Measurements from ENCODE around the gene CD177.
"Not testable (repeated sequence)": the region's sequence is repeated elsewhere in the genome, so short reads cannot be mapped to it uniquely, and the experiment has no call there.

Gene CD177, protein sequence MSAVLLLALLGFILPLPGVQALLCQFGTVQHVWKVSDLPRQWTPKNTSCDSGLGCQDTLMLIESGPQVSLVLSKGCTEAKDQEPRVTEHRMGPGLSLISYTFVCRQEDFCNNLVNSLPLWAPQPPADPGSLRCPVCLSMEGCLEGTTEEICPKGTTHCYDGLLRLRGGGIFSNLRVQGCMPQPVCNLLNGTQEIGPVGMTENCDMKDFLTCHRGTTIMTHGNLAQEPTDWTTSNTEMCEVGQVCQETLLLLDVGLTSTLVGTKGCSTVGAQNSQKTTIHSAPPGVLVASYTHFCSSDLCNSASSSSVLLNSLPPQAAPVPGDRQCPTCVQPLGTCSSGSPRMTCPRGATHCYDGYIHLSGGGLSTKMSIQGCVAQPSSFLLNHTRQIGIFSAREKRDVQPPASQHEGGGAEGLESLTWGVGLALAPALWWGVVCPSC

DNA sequence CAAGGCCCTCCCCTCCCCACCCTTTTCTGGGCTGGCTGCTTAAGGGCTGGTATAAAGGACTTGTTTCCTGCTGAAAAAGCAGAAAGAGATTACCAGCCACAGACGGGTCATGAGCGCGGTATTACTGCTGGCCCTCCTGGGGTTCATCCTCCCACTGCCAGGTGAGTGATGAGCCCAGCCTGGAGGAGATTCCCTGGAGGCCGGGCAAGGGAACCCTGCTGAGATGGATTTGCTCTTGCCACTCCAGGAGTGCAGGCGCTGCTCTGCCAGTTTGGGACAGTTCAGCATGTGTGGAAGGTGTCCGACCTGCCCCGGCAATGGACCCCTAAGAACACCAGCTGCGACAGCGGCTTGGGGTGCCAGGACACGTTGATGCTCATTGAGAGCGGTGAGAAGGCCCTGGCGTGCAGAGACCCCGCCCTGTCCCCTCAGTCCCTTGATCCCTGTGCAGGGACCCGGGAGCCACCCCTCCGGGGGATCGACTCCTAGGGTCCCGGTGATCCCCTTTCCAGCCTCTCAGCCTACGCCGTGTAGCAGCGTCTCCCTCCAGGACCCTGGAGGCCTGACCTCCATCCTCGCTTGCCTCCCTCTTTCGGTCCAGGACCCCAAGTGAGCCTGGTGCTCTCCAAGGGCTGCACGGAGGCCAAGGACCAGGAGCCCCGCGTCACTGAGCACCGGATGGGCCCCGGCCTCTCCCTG, at the start of gene CD177:
Gene CD177, plus strand, starts transcription at position 81 of the 699 bp plus-strand sequence. Its CDS starts 29 bp downstream, at position 110.
- no peak for DNase-seq

DNA sequence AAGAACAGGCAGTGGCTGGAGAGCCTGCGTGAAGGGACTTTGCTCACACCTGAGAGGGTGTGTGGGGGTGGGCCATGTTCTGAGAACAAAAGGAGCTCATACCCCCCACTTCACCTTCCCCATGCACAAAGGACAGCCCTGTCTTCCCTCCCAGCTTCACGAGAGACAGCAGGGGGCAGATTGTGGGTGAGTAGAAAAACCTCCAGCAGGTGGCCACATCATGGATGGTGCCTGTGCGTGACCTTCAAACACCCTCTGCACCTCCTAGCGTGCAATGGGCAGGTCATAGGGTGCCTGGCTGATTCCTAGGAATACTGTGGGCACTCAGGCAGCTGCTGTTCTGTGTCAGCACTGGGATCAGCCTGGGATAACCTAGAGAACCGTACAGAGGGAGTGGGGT, 47.8 kb upstream of the CD177 start:
- DNase-seq, result no peak

DNA sequence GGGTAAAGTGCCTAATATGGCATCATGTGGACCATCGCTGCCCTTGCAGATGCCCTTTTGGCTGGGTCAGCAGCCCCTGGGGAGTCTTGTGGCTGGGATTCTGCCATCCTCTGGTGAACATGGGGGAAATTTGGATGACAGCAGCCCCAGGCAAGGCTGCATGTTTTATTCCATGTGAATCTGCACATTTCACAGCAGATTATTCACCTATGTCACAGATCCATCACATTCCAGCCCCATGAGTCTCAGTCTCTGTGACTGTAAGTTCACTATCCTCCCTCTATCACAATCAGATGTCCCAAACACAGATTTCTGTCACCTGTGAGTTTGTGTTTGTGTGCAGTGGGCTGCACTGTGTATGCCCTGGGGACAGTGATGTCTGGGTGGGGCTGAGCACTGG, 47.4 kb upstream of the CD177 start:
- no peak for DNase-seq

DNA sequence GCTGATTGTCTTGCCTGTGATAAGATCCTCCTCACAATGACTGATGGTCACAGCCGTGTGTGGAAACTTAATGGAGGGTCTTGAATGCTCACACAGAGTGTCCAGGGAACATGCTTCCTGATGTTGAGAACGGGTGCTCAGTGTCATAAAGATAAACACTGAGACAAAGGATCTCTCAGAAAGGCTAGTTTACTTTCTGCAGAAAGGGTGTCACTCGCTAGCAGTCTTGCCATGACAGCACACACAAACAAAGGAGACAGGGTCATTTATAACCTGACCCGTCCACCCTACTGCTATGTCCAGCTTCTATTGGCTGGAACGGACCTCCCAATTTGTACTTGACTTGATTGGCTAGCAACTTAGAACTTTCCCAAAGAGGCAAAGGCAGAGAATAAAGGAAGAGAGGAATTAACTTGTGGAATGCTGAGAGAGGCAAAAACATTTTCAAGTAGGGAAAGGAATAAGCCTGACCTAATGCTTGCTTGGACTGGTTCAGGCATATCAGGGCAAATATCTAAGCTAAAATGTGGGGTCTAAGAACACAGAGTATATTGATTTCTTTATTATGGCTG, 45.2 kb upstream of the CD177 start:
- no peak for DNase-seq

DNA sequence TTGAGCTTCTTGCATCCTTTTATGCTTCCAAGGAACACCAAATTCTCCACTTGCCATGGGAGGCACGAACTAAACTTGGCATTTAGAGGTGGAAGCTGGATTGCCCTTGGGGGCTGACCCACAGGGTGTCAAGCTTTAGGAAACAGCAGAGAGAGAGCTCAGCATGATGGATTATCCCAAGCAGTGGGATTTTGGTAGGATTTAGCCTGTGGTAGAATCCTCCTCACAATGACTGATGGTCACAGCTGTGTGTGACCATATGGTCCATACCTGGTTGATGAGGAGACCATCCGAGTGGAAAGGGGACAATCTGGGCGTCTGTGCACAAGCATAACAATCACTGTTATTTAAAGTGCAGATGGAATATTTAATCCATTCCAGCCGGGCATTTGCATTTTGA, 44.0 kb upstream of the CD177 start:
- DNase-seq, result no peak

DNA sequence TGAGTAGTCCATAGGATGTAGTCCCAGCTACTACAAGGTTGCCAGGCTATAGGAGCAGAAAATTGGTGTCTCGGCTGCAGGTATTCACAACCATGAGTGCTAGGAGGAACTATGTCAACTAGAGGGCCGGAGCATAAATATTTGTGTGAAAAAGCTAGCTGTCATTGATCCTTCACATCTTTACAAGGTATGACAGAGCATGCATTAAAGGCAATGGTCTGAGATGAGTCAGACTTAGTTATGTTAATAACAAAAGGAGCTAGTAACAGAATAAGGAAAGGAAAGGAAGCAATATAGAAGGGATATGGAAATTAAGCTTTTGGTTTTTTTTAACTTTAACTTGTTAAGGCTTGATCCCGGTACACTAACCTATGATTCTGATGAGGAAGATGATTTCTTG, 43.3 kb upstream of the CD177 start:
- DNase-seq, result no peak

DNA sequence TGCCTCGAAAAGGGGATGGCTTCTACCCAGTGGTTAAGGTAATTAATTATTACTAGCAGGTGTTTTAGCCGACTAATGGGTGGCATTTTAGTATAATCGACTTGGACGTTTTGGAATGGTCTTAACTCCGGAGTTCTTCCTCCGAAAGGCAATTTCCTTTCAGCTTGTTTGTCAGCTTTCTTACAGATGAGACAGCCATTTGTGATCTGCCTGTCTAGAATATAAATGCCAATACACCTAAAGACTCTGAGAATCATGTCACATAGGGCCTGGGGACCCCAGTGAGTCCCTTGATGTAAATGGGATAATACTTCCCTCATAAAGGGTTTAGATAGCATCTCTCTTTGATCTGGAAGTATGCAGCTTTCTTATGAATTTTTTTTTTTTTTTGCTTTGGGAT, 42.2 kb upstream of the CD177 start:
- DNase-seq, result no peak

DNA sequence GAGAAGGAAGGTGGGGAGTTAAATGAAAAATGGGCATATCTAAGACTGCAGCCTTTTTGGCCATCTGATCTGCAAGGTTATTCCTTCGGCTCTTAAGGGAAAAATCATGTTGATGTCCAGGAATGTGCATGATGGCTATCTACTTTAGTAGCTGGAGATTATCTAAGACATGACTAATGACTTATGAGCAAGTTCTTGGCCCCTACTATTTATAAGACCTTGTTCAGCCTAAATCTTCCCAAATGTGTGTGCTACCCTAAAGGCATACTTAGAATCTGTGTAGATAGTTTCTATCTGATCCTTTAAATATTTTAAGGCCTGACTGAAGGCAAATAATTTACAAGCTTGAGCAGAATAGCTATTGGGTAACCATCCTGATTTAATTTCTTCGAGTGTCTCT, 41.8 kb upstream of the CD177 start:
- DNase-seq, result no peak

DNA sequence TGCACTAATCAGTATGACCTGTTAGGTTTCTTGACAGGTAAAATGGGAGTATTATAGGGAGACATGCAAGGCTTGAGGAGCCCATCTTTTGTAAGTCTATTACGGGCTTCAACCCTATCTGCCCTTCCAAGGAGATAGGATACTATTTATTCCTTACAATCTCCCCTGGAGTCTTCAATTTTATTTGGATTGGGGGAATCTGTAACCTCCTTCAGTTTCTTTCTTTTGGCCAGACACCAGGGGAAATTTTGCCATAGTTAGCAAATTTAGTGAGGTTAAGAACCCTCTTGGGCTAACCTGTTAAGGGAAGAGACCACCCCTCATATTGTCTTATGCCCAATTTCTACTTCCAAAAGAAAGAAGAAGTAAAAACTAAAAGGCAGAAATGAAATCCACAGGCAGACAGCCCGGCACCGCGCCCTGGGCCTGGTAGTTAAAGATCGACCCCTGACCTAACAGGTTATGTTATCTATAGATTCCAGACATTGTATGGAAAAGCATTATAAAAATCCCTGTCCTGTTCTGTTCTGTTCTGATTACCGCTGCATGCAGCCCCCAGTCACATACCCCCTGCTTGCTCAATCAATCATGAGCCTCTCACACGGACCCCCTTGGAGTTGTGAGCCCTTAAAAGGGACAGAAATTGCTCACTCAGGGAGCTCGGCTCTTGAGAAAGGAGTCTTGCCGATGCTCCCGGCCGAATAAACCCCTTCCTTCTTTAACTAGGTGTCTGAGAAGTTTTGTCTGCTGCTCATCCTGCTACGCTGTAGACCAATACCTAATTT, 39.6 kb upstream of the CD177 start:
- no peak for DNase-seq

DNA sequence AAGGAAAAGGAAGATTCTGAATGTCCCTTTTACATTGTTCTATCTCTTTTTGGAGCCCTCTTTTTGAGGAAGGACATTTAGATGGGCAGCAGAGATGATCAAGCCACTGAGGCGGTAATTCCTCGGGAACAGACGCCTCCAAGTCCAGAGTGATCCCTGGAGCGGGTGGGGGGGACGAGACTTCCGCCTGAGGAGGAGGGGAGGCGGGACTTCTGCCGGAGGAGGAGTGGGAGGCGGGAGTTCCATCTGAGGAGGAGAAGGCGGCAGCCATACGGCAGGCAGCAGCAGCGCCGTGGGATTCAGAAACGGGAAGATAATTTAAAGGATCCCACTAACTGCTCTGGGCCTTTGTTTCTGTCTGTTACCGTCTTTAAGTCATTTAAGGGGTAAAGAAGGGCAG, 37.6 kb upstream of the CD177 start:
- DNase-seq, result no peak

DNA sequence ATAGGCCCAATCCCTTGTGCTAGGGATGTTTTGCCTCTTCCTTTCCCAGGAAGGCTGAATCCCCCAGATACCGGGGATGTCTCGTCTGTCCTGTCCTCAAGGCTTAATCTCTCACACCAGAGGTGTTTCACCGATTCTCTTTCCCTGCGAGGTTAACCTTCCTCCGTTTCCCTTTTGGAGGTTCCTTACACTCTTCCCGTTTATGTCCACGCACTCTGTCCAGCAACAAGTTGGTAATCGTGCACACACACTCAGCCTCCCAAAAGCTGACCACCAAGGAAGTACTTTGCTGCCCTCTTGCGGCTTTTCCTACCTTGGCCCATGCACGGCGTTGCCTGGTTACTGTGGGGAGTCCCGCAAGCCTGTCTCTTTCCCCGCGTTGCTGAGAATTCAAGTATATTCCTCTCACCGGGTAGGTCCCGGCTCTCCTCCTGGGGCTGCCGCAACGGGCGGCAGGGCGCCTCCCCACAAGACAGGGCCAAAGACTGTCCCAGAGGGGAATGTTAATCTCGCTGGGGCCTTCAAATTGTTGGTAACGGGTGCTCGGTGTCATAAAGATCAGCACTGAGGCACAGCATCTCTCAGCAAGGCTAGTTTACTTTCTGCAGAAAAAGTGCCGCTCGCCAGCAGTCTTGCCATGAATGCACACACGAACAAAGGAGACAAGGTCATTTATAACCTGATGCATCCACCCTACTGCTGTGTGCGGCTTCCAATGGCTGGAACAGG, 36.7 kb upstream of the CD177 start:
- DNase-seq, result no peak

DNA sequence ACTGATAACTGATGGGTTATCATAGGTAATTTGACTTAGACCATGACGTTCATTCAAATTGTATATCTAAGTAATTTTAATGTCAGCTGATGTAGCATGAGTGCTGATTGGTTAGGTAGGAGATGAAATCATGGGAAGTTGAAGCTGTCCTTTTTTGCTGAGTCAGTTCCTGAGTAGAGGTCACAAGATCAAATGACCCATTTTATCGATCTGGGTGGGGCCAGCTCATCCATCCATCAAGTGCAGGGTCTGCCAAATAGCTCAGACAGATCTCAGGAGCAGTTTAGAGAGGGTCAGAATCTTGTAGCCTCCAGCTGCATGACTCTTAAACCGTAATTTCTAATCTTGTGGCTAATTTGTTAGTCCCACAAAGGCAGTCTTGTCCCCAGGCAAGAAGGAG, 35.3 kb upstream of the CD177 start:
- DNase-seq, result no peak

DNA sequence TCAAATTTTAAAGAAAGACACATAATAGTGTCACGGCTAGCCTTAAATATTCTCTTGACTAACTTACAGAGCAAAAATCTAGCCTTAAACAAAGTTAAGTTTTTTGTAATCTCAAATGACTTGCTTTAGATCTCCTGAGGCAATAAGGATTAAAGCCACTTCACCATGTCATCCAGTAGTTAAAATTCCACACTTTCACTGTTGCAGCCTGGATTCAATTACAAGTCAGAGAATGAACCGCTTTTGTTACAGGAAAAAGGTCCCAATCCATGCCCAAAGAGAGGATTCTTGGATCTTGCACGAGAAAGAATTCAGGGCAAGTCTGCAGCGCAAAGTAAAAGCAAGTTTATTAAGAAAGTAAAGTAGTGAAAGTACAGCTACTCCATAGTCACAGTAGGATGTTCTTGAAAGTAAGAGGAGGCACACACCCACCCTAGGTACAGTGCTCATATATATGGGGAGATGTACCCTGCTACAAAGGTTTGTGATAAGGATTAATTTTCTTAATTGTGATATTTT, 34.6 kb upstream of the CD177 start:
- no peak for DNase-seq

DNA sequence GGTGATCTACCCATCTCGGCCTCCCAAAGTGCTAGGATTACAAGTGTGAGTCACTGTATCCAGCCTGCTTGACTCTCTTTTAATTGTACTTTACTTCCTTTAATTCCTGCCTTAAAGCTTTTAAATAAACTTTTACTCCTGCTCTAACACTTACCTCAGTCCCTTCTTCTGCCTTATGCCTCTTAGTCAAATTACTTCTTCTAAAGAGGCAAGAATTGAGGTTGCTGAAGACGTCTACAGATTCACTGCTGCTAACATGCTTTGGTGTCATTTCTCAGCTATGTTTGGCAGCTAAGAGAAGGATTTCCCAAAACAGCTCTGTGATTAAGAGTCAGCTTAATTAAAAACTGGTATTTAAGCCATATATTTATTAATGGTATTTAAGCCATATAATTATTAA, 32.9 kb upstream of the CD177 start:
- DNase-seq, result no peak

DNA sequence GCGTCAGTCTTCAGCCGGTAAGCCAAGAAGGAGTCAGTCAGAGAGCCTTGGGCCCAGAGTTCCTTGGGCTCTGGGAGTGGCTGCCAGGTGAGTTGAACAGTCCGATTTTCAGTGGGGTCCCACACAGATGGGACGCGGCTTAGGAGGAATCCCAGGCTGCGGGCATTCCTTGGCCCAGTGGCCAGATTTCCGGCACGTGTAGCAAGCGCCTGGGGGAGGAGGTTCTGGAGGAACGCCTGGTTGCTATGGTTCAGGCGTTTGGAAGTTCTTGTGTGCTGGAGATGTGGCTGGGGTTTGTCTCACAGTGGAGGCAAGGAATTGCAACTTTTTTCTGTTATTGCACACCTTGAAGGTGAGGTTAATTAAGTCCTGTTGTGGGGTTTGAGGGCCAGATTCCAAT, 26.7 kb upstream of the CD177 start:
- DNase-seq, result not testable (repeated sequence)

DNA sequence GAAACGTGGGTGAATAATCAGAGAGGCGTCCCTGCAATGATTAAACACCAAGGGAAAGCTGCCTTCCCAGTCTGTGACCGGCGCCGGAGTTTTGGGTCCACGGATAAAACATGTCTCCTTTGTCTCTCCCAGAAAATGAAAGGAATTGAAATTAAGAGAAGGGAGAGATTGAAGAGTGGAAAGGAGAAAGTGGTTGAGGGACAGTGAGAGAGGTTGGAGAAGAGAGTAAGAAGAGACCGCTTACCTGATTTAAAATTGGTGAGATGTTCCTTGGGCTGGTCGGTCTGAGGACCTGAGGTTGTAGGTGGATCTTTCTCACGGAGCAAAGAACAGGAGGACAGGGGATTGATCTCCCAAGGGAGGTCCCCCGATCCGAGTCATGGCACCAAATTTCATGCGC, 24.9 kb upstream of the CD177 start:
- not testable (repeated sequence) for DNase-seq

DNA sequence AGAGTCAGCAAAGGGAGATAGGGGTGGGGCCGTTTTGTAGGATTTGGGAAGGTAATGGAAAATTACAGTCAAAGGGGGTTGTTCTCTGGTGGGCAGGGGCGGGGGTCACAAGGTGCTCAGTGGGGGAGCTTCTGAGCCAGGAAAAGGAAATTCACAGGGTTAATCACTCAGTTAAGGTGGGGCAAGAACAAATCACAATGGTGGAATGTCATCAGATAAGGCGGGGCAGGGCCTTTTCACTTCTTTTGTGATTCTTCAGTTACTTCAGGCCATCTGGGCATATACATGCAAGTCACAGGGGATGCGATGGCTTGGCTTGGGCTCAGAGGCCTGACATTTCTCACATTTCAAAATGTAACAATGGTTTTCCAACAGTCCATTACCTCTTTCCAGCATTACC, 24.4 kb upstream of the CD177 start:
- DNase-seq, result not testable (repeated sequence)

DNA sequence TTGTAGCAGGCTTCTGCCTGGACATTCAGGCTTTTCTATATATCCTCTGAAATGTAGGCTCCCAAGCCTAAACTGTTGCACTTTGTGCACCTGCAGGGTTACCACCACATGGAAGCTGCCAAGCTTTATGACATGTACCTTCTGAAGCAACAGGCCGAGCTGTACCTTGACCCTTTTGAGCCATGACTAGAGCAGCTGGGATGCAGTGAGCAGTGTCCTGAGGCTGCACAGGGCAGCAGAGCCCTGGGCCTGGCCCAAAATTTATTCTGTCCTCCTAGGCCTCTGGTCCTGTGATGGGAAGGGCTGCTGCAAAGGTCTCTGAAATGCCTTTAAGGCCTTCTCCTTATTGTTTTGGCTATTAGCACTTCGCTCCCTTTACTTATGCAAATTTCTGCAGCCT, 23.5 kb upstream of the CD177 start:
- no peak for DNase-seq

DNA sequence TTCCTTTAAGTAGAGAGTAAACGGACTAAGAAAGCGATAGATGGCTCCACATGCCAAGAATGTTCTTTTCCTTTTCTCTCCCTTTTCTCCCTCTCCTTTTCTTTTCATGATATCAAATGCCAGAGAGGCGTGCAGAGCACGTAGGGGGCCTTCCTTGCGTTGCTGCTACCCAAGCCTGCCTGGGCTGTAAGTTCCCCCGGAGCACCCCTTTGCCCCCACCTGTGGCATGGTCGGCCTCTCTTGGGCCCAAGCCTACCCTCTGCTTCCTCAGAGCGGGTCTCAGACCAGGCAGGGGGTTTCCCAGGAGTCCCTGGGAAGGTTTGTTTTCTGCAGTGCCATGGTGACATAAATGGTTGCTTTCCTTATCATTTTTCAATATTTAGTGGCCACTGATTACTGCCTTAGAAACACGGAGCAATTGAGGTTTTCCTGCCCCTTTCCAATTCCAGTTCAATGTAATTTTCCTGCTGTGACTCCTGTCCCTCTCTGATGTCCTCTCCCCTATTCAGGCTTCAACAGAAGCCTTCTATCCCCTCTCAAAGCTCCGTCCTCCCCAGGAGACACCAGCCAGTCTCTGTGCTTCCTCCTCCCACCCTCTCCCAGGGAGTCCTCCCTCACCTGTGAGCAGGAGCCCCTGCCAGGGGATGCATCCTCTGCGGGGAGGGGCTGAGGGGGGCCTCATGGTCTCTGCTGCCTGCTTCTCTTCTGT, 22.6 kb upstream of the CD177 start:
- no peak for DNase-seq

DNA sequence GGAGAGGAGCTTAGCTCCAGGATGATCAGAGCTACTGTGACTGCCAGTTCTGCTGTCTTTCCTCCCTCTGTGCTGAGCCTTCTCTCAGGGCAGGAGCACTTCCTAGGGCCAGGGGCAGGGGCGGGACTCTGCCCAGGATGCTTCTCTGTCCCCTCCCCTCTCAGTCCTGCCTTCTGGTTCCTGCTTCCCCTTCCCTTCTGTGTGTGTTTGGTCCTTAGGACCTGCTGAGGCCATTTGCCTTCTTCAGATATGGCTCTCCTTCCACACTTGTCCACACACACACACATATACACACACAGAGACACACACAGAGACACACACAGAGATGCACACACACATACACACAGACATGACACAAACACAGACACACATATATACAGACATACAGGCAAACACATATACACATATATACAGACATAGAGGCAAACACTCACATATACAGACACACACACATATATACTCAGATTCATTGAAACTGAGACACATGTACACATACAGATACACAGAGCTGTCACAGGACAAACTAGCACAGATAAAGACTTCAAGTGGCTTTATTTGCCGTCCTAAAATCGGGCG, 22.0 kb upstream of the CD177 start:
- DNase-seq, result no peak

Data from NCI-H446 treated with DMSO at 0.1 percent for 48 hours (cell line).